HG02610 (cell line): ENCODE data around the gene DNAH2.

Experiments
- ATAC-seq: cut with Tn5 transposase; IDR thresholded peaks from one replicate; pipeline ENCODE4 v1.9.1; 2021; ENCODE audit warnings: mild to moderate bottlenecking, moderate library complexity; ENCODE audit not compliant: unreplicated experiment

The DNAH2 gene

DNA sequence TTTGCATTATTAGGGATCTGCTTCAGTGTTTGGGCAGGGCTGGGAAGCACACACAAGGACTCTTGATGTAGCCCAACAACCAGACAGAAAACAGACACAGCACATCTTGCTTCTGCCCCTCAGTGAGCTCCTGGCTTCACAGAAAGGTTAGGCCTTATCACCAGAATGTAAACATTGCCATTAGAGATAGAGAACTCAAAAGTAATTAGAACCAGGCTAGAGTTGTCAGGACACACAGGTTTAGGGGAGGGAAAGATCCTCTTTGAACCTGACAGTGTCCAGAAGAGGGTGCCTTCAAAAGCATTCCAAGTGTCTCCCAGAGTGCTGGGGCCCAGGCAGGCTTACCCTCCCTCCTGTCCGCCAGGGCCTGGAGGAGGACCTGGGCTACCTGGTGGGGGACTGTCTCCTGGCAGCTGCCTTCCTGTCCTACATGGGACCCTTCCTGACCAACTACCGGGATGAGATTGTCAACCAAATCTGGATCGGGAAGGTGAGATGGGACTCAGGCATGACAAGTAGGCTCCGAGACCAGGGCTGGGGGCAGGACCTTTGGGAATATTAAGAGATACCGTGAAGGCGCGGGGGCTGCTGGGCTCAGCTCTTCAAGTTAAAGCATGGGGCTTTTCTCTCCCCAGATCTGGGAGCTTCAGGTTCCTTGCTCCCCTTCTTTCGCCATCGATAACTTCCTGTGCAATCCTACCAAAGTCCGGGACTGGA, 99.5 kb downstream of the DNAH2 start:
- ATAC-seq: no peak

DNA sequence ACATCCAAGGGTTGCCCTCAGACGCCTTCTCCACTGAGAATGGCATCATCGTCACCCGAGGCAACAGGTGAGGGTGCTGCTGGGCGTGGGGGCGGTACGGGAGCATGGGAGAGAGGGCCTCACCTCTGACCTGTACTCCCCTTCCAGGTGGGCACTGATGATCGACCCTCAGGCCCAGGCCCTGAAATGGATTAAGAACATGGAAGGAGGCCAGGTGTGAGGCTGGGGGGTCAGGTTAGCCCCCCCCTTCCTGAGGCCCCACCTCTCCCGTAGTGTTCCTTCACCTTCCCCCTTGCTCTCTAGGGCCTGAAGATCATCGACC, 100.1 kb downstream of the DNAH2 start:
- no peak for ATAC-seq

GRCh38 chr17:7818026-7818425, 100.5 kb downstream of the DNAH2 start:
- ATAC-seq: no peak

GRCh38 chr17:7818746-7819645, 101.5 kb downstream of the DNAH2 start:
- no peak for ATAC-seq

- no peak for ATAC-seq
These were observed 102.7 kb downstream of the DNAH2 start for GRCh38 chr17:7820231-7820630.

DNA sequence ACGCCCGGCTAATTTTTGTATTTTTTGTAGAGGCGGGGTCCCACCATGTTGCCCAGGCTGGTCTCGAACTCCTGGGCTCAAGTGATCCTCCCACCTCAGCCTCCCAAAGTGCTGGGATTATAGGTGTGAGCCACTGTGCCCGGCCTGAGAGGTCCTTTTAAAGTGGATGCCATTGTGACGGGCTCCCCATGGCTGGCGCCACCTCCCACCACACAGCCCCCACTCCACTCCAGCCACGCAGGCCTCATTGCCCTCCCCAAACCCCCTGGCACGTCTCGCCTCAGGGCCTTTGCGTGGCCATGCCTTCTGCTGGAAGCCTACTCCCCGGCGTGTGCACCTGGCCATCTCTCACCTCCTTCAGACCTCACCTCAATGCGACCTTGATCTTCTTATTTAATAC, 104.6 kb downstream of the DNAH2 start:
- no peak for ATAC-seq

DNA sequence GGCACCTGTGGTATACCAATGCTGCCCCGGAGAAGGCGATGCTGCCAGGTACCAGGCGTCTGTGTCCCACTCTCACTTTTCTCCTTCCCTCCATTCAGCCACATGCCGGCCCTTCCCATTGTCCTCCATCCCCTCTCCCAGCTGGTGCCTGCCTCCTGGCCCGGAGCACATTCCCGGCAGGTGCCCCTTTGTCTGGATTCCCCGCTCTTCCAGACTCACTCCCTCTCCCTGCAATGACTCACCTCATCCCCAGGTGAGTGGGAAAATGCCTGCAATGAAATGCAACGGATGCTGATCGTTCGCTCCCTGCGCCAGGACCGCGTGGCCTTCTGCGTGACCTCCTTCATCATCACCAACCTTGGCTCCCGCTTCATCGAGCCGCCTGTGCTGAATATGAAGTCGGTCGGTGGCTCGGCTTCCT, 106.0 kb downstream of the DNAH2 start:
- ATAC-seq: no peak

GRCh38 chr17:7824021-7824924, 106.7 kb downstream of the DNAH2 start:
- ATAC-seq: no peak

DNA sequence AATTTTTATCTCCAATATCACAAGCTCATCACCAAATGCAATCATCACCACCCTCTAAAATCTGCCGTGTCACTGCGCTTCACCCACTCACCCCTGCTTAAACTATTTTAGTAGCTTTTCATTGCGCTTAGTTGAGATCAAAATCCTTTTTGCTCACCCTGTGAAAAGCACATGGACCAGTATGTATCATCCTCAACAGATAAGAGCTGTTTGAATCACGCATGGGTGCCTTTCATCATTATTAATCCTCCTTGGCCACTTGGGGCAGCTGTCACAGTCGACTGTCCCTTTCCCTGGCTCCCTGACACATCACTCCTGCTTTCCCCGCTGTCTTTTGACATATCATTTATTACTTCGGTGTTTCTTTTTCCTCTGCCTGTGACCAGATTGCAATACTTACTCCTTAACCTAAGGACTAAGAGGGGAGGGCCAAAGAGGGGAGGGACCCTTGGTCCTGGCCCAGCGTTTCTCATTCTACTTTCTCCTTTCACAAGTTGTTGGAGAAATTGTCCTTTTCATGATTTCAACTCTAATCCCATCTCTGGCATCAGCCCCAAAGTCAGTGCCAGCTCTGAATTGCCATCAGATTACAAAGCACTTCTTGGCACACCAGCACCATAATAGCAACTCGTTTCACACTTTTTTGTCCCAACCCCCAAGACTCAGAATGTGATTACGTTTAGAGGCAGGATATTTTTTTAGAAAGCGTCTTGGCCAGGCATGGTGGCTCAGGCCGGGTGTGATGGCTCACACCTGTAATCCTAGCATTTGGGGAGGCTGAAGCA, 107.9 kb downstream of the DNAH2 start:
- no peak for ATAC-seq

- no peak for ATAC-seq
These were observed 113.1 kb downstream of the DNAH2 start for GRCh38 chr17:7830616-7831015.

- no peak for ATAC-seq
These were observed 113.7 kb downstream of the DNAH2 start for GRCh38 chr17:7831233-7831632.

- ATAC-seq: no peak
These were observed 114.9 kb downstream of the DNAH2 start for GRCh38 chr17:7832431-7832830.

DNA sequence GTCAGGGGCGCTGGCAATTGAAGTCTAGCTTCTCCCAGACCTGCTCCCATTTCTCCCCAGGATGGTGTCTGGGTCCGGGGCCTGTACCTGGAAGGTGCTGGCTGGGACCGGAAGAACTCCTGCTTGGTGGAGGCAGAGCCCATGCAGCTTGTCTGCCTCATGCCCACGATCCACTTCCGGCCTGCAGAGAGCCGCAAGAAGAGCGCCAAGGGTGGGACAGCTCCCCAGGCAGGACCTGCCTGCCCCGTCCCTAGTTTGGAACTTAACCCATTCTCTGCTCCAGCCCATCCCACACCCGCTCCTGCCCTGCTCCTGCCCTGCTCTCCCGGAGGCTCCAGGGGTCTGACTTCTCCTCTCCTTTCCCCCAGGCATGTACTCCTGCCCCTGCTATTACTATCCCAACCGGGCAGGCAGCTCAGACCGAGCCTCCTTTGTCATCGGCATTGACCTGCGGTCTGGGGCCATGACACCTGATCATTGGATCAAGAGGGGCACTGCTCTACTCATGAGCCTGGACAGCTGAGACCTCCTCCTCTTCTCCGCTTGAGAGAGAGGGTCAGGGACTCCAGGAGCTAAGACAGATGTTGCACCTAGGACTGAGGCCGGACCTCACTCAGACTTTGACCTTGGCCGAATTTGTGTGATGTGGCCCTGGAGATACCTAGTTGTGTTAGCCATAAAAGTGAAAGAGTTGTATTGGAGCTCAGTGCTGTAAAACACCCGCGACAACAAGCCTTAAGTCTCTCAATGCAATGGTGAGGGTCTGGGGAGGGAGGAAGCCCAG, 115.7 kb downstream of the DNAH2 start:
- no peak for ATAC-seq

DNA sequence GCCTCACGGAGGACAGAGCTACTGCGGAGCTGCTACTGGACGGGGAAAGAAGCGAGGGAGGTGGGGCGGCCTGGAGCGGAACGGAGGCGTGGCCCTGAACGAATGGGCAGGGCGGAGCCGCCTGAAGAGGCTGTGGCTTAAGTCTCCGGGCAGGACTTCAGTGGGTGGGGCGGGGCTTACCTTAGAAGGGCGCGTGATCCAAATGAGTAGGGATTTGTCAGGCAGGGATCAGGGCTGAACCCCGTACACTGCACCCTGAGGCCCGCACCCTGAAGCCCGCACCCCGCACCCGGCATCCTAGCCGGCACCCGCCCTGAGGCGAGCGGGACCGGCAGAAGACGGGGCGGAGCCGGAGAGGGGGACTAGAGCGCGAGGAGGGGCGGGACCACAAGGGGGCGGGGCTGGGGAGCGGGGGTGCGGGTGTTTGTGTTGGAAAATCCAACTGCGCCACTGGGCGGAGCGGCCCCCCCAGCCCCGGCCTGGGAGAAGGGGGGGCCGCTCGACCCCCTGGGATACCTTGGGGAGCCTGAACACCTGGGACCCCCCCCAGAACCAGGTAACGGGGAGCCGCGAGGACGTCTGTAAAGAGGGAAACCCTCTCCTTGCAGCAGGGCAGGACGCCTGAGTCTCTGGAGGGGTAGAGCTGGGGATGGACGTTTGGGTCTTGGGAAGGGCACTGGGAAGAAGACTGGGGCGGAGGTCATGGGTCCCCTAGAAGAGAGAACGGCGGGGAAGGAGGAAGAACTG, 116.4 kb downstream of the DNAH2 start, which contains the start of gene KDM6B:
Gene KDM6B, plus strand, starts transcription at position 423 of the 747 bp plus-strand sequence. CDS start 11,338 bp downstream, outside the sequence.
- ATAC-seq: peak; percentile 45

GRCh38 chr17:7834542-7834956, 117.0 kb downstream of the DNAH2 start:
- no peak for ATAC-seq

GRCh38 chr17:7834957-7835813, 117.6 kb downstream of the DNAH2 start:
- ATAC-seq: peak; percentile 46

GRCh38 chr17:7835814-7836595, 118.5 kb downstream of the DNAH2 start:
- no peak for ATAC-seq
